DMS53 treated with DMSO at 0.1 percent for 48 hours (cell line): ENCODE results near the gene SND1.

Experiments
- DNase-seq: peaks from one replicate; lab custom pipeline; 2025; ENCODE audit not compliant: unreplicated experiment; lab: John Stamatoyannopoulos, UW

Gene SND1

DNA sequence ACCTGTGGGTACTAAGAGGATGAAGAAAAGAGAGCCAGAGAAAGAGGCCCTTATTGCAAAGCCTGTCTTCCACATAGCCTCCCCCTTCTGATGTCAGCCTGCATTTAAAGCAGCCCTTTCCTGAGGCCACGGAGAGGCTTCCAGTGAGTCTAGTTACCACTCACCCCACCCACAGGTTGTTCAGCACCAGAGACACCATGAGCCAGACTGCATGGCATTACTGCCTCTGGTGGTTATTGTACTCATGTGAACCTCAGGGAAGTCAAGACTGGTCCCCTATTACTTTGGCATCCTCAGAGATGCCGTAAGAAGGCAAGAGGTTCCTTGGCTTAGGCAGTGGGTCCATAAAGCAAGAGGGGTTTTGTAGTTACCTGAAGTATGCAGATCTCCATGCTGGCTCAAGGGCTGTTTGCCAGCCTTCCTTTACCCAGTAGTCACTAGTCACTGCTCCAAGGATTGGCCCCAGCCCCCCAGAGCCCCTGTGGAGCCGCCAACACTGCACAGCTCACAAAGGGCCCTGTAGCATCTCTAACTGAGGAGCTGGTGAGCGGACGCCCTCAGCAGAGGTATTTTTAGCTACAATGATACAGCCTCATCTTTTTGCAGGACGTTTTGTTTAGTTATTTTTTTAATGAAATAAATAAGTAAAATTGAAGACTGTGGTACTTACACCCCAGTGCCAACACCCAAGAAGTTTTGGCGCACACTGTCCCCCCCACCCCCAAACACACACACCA, 358.6 kb downstream of the SND1 start:
- no peak for DNase-seq

DNA sequence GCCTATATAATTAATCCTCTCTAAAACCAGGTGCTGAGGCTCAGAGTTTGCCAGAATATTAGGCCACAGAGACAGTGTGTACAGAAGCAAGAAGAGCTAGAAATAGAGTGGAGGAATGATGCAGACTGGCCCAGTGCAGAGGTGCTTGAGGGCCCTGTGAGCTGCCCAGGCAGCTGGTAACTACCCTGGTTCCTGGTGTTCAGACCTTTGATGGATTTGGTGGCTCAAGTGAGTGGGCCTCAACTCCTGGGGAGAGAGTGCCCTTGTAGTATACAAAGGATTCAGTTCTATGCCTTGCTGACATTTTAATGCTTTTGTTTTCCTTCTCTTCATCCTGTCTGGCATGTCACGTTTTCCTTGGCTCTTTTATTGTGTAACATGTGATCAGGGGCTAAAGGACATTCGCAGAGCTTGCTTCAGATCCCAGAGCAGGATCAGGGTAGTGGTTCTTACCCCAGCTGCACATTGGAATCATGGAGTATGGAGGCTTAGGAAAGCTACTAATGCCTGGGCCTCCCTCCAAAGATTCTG, 359.2 kb downstream of the SND1 start:
- DNase-seq, result no peak

DNA sequence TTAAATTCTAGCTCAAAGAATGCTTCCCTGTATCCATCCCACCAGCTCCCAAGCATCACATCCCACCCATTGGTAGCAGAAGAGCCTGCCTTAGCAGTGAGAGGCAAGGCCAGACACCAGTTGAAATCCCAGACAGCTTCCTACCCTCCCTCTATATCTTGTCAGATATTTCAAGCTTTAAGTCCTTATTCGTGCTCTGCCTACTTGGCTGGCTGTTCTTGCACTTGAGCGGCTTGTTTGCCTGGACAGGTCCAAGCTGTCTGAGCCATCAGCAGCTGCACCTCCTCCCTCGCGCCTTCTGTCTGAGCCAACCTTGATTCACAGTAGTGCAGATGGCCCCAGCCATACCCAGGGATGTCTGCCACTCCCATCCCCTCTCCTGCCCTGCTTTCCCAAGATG, 362.8 kb downstream of the SND1 start:
- no peak for DNase-seq

DNA sequence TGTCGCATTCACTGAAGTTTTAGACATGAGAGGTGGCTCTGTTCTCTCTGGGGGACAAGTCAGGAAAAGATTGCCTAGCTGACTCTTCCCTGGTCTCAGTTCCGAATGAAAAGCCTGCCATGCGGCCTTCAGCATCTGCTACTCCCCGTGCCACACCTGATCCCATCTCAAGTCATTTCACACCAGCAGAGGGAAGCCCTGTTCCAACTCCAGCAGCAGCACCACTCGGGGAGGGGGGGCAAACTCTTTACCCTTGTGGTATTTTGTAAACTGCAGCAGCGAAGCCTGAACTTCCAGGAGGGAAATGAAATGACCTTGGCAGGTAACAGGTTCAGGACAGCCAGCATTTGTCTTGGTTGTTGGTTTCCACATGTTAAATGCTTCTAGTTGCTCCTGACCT, 365.5 kb downstream of the SND1 start:
- DNase-seq, result no peak

DNA sequence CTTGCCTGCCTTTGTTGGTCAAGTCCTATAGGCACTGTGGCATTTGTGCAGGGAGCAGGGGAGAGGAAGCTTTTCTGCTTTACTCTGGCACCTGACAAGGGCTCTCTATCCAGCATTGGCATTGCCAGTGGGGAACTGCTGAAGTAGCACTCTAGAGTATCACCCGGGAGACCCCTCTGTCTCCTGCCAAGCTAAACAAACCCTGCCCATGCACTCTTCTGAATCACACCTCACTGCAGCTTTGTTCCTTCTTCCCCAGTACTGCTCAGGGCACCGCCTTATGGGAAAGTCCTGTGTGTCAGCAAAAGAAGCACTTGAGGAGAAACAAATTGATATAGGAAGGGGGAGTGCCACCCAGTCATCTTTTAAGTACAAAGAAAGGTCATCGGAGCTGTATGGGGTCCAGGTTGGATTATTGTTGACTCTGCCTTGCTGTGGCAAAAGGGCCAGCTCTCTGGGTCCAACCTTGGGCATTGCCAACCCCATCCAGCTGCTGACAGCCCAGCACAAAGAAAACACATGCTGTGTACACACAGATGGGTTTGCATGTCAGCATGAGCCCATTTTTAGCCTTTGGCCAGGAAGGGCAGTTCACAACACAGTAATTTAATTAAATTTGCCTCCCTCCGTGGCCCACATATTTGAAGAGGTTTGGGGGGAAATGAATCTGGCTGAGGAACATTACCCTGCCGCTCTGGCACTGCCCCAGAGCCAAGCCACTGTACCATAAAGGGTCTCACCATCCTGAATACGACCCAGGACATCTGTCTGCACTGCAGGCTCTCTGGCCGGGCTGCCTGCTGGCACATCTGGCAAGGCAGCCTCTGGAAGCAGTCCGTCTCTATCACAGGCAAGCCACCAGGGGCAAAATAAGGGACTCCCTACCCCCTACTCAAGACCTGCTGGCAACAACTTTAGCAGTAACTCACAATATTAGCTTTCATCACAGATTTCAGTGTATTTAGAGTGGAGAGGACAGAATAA, 366.2 kb downstream of the SND1 start:
- DNase-seq, result no peak

DNA sequence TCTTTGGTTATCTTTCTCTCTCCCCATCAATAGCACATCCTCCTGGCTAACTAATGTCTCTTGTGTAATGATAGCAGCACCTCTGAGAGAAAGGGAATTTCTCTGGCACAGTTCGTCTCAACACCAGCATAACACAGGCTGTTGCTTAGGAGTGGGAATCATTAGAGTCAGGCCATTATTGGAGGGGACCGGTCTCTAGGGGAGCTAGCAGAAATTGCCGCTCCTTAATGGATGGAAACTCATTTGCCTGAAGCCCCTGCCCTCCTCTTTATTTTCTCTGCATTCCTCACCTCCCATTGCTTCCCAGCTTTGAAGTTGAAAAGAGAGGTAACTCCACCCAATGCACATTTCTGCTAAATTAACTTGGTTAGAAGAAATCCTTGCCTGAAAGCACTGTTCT, 367.3 kb downstream of the SND1 start:
- DNase-seq, result no peak

DNA sequence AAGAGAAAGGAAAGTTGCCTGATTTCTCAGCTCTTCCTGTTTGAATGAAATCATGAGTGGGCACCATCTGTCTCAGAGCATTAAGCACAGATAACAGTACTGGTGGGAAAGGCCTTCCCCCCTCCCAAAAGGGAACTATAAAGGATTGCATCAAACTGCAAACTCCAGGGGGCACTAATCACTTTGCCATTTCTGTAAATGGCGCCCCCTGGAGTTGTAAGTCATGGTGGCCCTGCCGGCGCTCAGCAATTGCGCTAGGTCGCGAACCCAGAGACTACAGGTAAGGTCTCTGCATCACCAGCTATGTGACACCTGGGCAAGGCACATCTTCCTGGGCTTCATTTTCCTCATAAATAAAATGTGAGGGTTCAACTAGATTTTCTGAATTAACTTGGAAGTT, 368.2 kb downstream of the SND1 start:
- DNase-seq, result no peak

DNA sequence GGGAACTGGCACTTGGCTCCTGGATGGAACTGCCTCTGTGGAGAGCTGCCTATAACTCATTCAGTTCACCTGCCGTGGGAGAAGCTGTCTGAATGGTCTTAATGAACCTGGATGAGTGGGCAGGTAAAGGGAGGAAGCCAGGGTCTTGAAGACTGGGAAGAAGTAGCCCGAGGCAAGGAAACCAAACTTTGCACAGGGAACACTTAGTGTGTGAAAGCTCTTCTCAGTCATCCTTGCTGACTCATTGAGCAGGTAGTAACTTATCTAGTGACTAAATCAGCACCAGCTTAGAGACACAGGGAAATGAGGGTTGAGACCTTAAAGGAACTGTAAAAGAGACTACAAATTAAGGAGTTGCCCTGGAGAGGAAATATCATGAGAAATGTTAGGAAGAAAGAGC, 369.4 kb downstream of the SND1 start:
- DNase-seq, result no peak

DNA sequence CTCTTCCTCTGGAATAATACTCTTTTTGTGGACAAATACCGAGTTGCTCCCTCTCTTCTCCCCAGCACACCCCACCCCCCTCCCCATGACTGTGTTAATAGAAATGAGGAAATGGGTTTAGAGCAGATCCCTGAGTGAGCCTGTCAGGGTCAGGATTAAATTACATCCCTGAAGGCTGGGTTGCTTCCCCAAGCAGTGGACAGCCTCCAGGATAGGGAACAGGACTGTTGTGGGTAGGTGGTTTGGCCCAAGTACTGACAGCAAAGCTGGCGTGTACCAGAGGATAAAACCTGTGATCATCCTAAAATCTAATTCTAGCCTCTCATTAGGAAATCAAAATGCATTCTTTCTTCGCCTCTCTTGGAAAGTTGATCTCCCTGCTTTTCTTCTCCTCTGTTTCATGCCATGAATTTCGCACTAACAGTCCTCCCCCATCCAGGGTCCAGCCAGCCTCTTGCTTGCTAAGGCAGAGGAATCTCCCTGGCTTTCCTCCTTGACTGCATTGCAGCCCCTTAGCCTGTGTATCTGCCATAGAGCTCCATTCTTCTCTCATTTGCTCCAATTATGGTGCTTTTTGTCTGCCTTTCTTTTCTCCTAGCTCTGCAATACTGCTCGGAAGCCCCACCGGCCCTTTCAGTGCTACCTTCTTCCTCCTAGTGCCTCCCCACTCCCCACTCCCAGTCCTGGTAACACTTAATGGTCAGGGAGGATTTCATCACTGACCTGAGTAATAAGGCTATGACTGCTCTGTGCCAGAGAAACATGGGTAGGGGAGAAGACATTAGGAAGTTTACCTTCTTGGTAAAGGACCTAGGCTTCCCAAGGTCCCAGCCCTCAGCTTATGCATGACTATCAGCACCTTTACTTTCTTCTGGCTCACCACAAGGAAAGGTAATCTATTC, 370.9 kb downstream of the SND1 start:
- no peak for DNase-seq

DNA sequence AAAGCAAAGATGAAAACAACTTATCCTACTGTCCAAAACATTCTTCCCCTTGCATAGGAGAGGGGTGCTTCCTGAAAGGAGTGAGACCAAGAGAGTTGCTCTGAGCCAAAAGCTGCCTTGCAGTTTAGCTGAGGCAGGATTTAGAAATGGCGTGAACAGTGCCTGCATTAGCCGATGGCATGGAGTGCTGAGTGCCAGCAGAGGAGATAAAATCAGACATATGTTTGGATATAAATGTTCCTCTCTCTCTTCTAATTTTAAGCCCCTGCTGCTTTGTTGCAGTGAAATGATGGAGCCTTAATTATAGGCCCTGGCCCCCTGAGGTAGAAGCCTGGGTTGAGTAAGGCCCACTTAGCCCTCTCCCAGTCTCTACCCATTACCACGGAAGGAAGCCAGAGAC, 372.2 kb downstream of the SND1 start:
- no peak for DNase-seq

DNA sequence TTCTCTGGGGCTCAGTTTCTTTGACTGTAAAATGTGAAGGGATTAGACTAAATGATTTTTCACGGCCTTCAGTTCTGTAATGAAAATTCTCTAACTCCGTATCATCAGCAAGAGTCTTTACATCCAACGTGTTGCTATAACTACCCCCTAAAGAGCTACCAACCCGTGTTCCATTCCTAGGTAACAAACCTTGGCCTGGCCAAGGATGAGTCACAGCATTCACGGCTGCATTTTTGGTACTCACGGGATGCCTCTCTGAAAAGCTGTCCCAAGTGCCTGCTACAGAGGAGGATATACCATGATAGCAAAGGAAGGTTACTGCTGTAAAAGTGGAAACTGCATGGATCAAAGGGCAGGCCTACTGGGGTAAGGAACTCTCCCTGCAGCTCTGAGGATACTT, 373.4 kb downstream of the SND1 start:
- DNase-seq, result no peak

DNA sequence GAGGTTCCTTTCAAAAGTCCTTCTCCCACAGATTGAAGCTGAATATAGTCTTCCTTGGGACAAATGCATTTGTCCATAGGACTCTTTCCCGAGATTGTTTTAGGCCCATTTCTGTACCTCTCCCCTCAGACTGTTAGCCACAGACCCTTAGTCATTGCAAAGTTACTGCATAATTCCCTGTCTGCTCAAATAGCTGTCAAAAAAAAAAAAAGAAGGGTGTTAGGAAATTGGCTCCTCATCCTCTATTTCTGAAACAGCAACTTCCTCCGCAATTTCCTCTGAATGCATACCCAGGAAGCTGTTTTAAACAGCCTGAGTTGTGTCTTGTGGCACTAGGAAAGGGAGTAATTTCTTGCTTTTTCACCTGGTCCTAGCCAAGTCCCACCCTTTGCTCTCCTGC, 373.8 kb downstream of the SND1 start:
- DNase-seq, result no peak

DNA sequence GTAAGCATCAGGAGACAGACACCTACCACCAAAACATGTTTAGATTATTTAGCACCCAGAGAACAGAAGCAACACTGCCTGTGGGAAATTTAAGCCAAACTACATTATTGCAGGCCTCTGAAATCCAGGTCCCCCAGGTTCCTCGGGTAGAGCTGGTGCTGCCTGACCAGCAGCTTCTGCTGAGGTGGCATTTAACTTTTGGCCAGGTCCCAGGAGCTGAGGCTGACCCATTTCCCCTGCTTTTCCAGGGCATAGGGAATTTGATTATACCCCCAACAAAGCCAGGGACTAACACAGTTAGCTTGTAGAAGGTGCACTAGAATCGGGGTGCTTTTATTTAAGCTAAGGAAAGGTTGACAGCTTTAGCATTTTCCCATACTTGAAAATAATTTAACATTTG, 374.6 kb downstream of the SND1 start:
- DNase-seq, result no peak

DNA sequence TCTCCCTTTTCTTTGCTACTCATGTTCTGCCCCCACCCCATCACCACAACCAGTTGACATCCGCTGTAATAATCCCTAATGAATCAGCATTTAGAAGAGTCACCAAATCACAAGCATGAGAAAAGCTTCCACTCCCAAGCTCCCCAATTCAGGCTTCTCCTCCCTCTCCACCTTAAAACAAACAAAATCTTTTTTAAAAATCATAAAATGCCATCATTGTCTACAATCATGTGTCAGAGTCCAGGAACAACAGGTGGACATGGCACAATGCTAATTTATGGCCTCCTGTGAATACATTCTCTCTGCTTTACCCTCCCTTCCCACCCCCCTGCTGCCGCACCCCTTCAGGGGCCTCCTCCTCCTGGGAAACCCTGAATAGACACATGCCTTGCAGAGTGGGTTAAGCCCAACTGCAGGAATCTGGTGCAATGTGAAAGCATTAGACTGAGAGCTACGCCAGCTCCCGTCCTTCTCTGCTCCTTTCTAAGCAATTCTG, 375.5 kb downstream of the SND1 start:
- DNase-seq, result no peak

DNA sequence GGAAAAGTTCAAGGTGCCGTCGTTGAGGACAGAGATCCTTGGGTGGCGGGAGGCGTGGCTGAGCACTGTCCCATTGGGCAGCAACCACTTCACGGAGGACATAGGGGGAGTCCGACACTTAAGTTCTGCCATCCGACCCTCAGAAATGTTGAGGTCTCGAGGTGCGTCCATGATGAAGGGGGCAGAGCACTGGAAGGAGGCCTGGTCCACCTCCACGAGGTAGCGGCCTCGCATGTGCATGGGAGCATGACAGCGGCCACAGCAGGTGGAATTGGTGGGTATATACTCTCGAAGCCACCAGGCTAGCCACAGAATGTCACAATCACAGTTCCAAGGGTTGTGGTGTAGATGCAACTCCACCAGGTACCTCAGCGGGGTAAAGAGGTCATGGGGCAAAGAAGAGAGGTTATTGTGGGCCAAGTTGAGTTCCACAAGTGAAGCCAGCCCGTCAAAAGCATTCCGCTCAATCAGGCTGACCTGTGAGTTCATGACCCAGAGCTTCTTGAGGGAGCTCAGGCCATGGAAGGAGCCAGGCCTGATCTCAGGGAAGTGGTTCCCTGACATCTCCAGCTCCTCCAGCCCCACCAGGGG, 377.5 kb downstream of the SND1 start:
- DNase-seq, result no peak

DNA sequence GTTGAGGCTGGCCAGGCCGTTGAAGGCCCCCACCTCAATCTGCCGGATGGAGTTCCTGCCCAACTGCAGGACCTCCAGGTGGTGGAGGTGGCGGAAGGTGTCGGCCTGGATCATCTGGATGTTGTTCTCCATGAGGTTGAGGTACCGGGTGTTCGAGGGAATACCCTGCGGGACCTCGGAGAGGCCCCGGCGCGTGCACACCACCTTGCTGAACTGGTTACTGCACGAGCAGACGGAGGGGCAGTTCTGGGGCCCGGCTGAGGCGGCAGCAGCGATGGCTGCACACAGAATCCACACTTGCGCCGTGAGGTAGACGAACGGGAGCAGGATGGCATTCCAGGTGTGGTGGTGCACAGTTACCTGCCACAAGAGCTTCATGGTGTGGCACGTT, 378.3 kb downstream of the SND1 start:
- no peak for DNase-seq

DNA sequence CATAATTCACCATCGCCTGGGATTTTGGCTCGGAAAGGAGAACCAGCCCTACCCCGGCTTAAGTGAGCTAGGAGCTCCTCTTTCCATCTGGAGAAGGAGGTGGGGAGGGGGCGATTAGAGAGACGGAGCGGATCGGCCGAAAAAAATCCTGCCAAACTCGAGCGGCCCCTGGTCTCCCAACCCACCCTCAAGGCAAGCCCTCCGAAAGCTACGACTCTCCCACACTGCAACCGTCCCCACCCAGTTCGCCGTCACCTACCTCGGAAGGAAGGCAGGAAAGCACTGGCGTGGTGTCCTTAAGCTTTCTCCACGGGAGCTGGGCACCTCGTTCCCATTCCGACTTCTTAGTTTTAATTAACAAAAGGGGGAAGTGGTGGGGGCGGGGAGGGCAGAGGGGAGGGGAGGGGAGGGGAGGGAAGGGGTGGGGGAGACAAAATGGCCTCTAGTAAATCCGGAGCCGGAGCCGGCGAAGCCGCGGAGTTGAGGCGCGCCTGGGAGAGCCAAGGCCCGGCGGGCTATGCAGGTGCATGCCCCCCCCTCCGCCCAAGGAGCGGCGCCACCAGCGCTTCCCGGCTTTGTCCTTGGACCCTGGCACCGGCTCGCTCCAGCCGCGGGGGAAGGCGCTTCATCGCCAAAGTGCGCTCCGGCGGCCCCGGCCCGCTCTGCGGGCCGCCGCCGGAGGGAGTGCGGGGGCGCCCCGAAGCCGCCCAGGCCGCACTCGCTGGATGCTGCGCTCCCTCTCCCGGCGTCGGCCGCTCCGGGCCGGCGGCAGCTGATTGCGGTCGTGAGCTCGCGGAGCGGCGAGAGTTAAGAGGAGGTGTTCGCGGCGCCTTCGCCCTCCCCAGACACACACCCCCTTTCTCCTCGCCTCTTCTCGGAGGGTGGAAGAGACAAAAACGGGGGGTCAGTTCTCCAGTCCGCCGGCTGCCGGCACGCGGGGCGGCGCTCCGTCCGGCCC, 378.9 kb downstream of the SND1 start, which contains the start of gene LRRC4:
LRRC4 (minus strand) TSS at position 784 of the 958 bp plus-strand sequence. CDS start 797 bp downstream, outside the sequence.
- DNase-seq, result no peak

DNA sequence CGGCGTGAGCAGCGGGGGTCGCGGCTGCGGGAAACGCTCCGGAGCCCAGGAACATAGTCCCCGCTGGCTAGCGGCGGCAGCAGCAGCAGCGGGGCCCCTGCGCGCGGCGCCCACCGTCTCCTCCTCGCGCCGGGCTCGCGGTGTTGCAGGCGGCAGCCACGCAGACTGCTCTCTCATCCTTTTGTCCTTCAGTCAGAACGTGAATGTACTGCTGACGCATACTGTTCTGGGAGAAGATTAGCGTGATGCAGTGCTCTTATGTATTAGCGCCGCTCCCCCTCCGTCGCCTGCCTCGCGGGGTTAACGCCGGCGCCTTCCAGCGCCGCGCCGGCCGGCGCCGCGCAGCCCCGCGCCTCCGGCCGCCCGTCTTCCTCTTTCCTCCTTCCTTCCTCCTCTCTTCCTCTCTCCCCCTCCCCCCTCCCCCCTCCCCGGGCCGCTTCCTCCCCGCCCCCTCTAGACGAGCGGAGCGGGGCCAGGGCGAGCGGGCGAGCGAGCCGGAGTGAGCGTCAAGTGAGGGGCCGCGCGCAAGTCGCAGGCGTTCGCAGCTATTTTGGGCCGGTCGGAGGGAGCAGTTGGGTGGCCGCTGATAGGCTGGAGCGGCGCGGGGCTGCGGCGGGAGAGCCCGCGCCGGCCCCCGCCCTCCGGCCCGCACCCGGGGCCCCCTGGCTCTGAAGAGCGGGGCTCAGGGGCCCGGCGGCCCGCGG, 380.1 kb downstream of the SND1 start:
- no peak for DNase-seq
